GM12892 (cell line): ENCODE measurements around the gene TXNDC5.

Source experiments
- DNase-seq: peaks from one replicate; pipeline ENCODE4 v3.0.0; 2011; ENCODE audit not compliant: insufficient read length
- FAIRE-seq: peaks from 2 replicates; lab custom pipeline; 2011; peaks lifted over from hg19 to GRCh38; lab: Jason Lieb, UNC
- POLR2A ChIP-seq: IDR thresholded peaks from 2 replicates; pipeline ENCODE4 v1.6.1; 2011; ENCODE audit warnings: low read depth, low read length, control low read depth
- POLR2AphosphoS5 ChIP-seq: IDR thresholded peaks from 2 replicates; pipeline ENCODE4 v1.6.1; 2011; ENCODE audit warnings: low read depth, low read length, control low read depth
- TAF1 ChIP-seq: IDR thresholded peaks from 2 replicates; pipeline ENCODE4 v1.6.1; 2011; ENCODE audit warnings: low read depth, mild to moderate bottlenecking, control low read depth, low read length, borderline replicate concordance

Gene TXNDC5

DNA sequence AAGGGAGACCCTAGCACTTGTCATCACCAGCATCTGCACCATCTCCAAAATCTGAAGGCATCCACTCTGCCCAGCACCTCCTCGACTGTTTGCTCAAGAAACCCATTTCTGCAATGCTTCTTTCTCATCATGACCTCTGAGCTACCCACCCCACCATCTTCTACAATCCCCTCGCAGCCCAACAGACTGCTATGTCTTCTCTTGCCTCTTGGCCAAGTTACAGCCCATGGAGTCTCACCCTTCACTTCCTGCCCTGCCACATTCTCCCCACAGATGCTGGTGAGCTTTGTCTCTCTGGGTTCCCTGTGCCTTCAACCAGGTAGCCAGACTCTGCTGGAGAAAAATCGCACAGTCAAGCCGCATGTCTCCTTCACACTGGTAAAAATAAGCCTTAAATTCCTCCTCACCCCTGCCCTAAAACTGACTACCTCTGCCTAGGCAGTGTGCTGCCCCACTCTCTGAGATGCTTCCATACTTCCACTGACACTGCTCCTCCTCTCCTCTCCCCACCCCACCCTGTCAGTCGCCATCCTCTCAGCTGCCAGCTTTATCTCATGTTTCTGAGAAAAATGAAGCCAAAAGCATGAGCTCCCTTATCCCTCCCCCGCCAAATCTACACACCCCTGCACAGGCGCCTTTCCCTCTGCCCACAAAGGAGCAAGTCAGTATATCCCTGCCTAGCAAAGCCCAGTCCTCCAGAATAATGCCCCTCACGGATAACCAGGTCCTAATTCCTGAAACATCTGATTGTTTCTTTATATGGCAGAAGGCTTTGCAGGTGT, 2.3 kb upstream of the TXNDC5 start:
- no peak for TF ChIP-seq POLR2A
- no peak for TF ChIP-seq TAF1
- no peak for TF ChIP-seq POLR2AphosphoS5
- no peak for DNase-seq
- no peak for FAIRE-seq

DNA sequence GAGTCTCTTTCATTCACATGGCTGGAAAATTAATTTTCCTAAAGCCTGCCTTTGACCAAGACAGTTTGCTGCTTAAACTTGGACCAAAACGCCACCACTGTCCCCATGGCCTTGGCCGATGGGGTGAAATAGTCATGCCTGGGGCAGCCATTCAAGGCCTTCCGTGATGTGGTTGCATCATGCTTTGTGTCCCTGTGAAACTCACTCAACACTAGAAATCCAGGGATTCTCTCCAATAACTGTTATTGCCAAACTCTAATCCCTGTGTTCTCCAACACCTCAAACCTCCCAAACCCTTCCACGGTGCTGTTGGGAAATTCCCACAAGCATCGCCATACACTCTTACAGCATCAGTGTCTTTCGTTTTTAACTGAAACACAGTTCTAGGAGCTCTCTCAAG, 1.4 kb upstream of the TXNDC5 start:
- TF ChIP-seq TAF1 = no peak
- TF ChIP-seq POLR2AphosphoS5 = no peak
- TF ChIP-seq POLR2A = no peak
- FAIRE-seq = no peak

DNA sequence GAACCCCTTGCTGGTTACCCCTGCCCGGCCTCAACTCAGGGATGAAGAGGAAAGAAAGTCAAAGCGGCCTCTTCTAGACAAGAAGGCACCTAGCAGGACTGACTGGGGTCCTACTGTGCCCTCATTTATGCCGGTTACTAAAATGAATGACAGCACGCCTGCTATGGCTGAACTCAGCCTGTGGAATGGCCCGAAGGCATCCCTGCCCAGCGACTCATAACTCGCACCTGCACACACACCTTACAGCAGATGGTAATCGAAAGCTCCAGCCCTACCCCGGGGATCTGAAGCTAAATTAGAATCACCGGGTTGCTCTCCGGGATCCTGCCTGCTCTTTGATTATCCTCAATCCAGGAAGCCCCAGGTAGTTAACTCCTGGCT, 747 bp upstream of the TXNDC5 start:
- DNase-seq (no peak), FAIRE-seq (no peak)
- no peak for TF ChIP-seq TAF1
- TF ChIP-seq POLR2AphosphoS5 = no peak

More for the DNA sequence above, 1.4 kb upstream of the TXNDC5 start:
- no peak for DNase-seq

DNA sequence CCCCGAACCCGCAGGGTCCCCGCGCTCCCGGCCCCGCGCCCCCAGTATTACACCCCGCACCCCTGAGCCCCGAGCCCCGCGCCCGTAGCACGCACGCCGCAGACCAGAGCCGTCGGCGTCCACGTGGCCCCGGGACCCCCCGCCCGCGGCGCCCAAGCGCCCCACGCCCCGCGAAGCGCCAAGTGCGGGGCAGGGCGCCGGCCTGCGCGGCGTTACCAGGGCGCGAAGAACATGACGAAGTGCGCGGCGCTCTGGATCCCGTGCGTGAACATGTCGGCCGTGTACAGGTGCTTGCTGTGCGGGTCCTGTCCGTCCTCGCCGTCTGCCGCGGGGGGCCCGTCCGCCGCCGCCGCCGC, 312 bp downstream of the TXNDC5 start:
- DNase-seq = no peak
- TF ChIP-seq POLR2A = no peak
- no peak for TF ChIP-seq TAF1
- no peak for TF ChIP-seq POLR2AphosphoS5
- no peak for FAIRE-seq

DNA sequence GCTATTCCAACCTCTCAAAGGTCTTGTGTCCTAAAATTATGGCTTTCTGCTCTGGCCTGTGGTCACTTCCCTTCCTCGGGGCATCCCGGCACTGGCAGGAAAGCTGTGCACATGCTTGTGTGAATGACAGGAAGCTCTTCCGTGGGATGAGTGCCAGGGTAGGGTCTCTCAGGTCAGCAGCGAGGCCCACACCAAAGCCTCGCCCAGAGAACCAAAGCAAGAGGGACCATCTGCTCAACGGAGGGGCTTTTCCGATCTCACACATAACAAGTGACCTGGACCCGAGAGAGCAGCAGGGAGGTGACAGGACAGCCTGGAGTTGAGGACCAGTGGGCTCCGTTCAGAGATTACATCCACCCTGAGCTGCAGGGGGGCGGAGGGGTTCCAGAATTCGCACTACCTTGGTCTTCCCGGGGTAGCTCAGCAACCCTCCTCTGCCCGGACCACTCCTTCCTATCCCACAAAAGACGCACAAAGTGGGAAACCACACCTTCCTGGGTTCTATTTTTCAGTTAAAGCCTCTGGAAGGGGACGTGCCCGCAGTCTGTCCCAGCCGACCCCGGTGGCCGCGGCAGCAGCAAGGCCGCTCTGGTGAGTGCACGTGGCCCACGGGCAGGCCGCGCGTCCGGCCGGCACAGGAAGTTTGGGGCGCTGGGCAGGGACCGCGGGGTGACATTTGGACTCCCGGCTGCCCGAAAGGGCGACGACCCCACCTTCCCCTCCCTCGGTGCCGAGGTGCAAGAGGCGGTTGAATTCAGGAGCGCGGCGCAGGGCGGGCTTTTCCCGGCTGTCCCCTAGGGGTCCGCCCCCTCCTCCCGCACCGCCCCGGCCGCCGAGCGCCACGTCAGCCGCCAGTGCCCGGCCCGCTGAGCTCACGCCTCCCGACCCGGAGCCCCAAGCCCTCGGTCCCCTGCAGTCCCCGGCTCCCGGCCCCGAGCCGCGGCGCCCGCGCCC, 988 bp downstream of the TXNDC5 start:
- TF ChIP-seq POLR2A = no peak
- no peak for TF ChIP-seq POLR2AphosphoS5
- no peak for TF ChIP-seq TAF1

DNA sequence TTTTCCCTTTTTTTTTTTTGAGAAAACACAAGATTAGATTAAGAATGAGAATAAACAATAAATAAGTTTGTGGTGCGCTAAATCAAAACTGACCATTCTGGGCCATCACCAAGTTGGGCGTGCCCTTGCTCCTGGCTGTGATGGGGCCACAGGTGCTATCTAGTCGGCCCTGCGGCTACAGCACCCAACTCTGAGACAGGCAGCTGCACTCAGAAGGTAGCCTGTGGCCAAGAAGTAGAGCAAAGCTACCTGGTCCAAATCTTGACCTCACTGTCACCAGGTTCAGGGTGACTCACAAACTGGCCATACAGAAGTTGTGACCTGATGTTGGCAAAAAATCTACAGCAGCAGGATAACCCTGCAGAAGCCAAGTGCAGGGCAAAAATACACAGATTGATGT, 3.4 kb downstream of the TXNDC5 start:
- no peak for FAIRE-seq
- DNase-seq = no peak

More for the DNA sequence above, 988 bp downstream of the TXNDC5 start:
- DNase-seq (peak; percentile 50), FAIRE-seq (no peak)

DNA sequence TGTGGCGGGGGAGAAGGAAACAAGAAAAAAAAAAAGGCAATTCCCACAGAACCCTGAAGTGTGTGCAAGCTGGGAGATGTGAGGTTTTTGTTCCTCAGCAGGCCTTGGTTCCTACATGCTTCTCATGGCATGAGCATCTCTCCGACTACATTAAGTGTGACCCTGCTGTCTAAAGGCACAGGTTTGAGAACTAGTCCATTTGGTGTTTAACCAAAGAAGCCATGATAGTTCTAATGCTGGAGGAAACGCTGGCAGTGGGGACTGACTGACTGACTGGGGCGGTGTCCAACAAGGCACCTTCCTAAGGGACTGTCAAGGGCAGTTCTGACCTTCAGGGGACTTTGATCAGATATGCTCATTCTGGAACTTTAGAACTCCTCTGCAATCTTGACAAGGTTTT, 3.8 kb downstream of the TXNDC5 start:
- no peak for TF ChIP-seq POLR2A
- no peak for TF ChIP-seq POLR2AphosphoS5
- TF ChIP-seq TAF1 = no peak
- DNase-seq (no peak), FAIRE-seq (no peak)

More for the DNA sequence above, 3.4 kb downstream of the TXNDC5 start:
- TF ChIP-seq TAF1 (no peak), POLR2AphosphoS5 (peak; percentile 24; the same call in 1 of the 2 replicates), POLR2A (no peak)

DNA sequence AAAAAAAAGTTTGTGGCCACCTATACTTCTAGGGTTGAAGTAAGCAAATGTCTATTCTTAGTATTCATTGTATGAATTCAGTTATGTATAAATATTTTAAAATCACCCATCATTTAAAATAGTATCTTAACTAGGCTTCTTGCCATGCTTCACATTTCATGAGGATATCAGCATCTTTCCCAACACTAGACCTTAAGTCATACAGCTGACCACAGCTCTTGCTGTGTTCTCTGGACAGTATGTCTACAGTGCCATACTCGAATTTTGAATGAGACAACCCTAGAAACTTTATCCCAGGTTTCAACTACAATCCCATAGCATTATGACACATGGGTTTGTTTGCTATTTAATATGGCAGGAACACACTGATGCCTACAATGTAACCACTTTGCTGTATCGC, 5.2 kb downstream of the TXNDC5 start:
- no peak for TF ChIP-seq POLR2A
- no peak for TF ChIP-seq POLR2AphosphoS5
- TF ChIP-seq TAF1 = no peak
- DNase-seq = no peak
- FAIRE-seq = no peak

DNA sequence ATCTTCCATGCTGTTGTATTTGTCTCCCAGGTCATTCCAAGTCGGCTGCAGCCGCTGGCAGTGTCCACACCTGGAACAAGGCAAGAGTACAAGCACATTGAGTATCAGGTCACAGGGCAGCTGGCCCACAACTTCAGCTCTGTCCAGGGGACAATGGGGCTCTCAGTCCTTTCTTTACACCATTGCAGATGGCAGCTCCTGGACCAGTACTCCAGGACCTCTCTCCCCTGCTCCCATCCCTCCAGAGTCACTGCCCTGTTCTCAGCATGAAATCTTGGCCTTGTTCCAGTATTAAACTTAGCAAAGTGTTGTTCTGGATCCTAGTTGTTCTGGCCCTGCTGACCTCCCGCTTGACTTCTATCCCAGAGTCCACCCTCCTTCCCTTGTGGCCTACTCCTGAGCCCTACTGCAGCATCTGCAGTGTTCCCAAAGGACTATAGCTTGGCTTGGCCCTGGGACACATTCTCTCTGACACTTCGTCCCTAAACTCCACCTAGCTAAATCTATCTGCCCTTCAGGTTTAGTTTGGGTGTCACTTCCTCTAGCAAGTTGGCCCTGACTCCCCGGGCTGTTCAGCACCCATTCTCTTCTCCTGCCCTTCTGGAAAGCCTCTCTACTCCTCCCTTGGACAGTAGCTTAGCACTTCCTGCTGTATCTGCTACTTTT, 5.8 kb downstream of the TXNDC5 start:
- no peak for FAIRE-seq
- TF ChIP-seq POLR2AphosphoS5 = no peak
- TF ChIP-seq TAF1 = no peak
- TF ChIP-seq POLR2A = no peak
- no peak for DNase-seq

DNA sequence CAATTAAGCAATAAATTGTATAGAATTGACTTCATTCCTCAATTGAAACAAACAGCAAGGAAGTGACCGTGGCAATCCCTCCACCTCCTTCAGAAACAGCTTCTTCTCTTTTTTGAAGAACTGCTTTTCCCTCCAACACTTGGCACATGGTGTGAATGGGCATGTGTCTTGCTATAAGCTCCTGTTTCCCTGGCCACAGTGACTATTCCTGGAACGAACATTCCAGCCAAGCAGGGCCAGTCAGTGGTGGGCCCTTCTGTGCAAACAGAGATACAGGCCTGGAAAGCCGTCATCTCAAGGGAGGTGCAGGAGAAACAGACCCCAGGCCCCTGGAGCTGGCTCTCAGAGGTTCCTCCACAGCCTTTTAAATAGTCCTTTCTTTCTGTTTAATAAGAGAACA, 6.9 kb downstream of the TXNDC5 start:
- TF ChIP-seq POLR2AphosphoS5 (no peak), POLR2A (no peak), TAF1 (no peak)
- no peak for FAIRE-seq
- no peak for DNase-seq

DNA sequence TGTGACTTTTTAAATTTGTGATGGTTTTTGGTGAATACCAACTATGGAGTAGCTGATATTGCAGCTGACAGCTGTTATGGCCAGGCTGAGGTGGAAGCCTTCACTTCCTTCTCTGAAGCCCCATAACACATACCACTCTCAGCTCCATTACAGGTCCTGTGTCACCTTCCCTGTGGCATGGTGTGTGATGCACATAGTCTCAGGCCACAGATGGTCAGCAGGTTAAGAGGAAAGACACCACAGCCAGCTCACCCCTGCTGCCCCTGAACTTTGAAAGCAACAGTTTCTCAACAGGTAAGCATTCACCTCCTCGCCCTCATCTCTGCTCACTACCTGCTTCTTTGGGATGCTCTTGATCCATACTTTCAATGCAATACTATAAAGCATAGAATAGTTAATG, 7.7 kb downstream of the TXNDC5 start:
- TF ChIP-seq POLR2A = no peak
- TF ChIP-seq POLR2AphosphoS5 = no peak
- no peak for TF ChIP-seq TAF1
- FAIRE-seq = no peak
- DNase-seq = no peak

DNA sequence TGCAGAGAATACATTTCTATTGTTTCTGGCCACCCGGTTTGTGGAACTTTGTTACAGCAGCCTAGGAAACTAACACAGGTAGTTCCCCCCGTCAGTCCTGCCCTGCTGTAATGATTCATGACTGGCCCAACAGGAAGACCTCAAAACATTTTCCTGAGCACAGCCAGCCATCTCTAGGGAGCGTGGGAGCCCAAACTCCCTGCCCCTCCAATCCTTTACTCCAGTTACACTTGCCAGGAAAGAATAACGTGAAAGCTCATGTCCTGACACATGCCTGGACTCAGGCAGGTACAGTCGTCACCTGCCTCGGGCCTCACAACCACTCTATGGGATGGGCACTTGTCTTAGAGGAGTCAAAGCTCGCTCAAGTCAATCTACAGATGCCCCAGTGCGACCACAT, 8.4 kb downstream of the TXNDC5 start:
- no peak for TF ChIP-seq TAF1
- TF ChIP-seq POLR2AphosphoS5 = peak; percentile 50; the same call in 1 of the 2 replicates
- TF ChIP-seq POLR2A = 0 out of 2 replicates have a peak, but pooled peaks have one; percentile 2
- no peak for FAIRE-seq
- no peak for DNase-seq
